Esophagus muscularis mucosa (tissue), 4 donors: ENCODE results near the gene GRIN2B.

Experiments
- EP300 ChIP-seq: sonication (generic); formaldehyde crosslinking; IDR thresholded peaks from one replicate; pipeline ENCODE4 v1.6.1; 2017; ENCODE audit warnings: antibody characterized with exemption
- POLR2A ChIP-seq: fragments of 450-650 bp; IDR thresholded peaks from one replicate; pipeline ENCODE4 v1.6.1; 2017; ENCODE audit warnings: antibody characterized with exemption, moderate library complexity, mild to moderate bottlenecking, low read depth
- POLR2AphosphoS5 ChIP-seq, 2 donors: sonication (generic); formaldehyde crosslinking; IDR thresholded peaks; one replicate each; pipeline ENCODE4 v1.6.1; 2017; ENCODE audit warnings: antibody characterized with exemption in 2 of 2
- TF ChIP-seq, protein P1 (sequence below), 3 experiments: fragments of 200-600 bp in 2 of 3; fragments of 450-650 bp in 1 of 3; sonication (generic) in 2 of 3; IDR thresholded peaks; one replicate each; pipeline ENCODE4 v1.5.1; 2017 to 2019; ENCODE audit warnings: antibody characterized with exemption in 3 of 3, mild to moderate bottlenecking in 2 of 3, moderate library complexity in 1 of 3

DNA sequence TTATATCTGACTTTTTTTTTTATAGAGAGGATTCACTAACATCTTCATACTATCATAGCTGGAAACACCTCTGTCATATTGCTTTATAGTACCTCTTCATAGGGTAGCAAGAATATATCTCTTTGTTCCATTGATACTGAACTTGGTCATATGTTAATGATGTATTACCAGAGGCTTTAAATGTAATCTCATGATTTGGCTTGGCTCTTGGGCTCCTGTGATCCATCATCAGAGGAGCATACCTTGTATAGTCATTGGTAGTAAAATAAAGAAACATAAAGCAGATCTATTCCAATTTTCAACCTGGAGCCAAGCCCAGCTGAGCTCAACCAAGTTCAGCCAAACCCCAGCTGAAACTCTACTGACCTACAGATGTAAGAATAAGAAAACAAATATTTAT lies 43.2 kb upstream of the GRIN2B start:
- no peak for TF ChIP-seq EP300
- TF ChIP-seq POLR2A = no peak
- TF ChIP-seq, protein P1, sequence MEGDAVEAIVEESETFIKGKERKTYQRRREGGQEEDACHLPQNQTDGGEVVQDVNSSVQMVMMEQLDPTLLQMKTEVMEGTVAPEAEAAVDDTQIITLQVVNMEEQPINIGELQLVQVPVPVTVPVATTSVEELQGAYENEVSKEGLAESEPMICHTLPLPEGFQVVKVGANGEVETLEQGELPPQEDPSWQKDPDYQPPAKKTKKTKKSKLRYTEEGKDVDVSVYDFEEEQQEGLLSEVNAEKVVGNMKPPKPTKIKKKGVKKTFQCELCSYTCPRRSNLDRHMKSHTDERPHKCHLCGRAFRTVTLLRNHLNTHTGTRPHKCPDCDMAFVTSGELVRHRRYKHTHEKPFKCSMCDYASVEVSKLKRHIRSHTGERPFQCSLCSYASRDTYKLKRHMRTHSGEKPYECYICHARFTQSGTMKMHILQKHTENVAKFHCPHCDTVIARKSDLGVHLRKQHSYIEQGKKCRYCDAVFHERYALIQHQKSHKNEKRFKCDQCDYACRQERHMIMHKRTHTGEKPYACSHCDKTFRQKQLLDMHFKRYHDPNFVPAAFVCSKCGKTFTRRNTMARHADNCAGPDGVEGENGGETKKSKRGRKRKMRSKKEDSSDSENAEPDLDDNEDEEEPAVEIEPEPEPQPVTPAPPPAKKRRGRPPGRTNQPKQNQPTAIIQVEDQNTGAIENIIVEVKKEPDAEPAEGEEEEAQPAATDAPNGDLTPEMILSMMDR (IDR thresholded peaks at IDR 0.05) = no peak
- TF ChIP-seq POLR2AphosphoS5 (IDR thresholded peaks at IDR 0.05) = no peak
